ENCODE results near the gene LOXL4. TPM values are rescaled to one million over a fixed set of nuclear protein-coding genes. Genes with fewer than 3 reads are reported as not detected.
A peak's percentile ranks its signal among the peaks of the same experiment; 100 is the strongest.

LOXL4 gene
- total RNA-seq, 2 experiments from 2014 or later = not detected

DNA sequence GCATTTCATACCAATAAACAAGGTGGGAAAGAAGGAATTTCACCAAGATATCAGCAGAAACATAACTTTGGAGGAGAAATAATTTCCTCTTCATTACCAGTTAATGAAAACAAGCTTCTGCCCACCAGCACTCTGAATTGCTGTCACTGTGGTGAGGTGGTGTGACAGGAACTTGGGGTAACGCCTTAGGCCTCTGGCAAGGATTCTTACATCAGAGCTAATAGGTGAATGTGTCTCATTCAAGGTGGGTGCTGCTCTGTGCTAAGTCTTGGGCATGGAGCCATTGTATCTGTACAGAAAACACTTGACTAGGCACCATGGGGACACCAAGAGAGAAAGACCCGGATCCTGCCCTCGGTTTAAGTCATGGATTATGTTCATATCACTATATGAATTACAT lies 8.3 kb upstream of the LOXL4 start:
- peaks cover 6% of the 10 kb centered on the region for H3K9me3 Mint-ChIP-seq
- intact Hi-C loops (cut with DNase I, micrococcal nuclease) = no loop called here
- no peaks in the 10 kb centered on the region for H3K9me3 ChIP-seq (ENCODE audit: control insufficient read depth in 1 of 2, insufficient read depth in 1 of 2, low read length in 2 of 2)
- no peak overlapping the region for H3K4me3 ChIP-seq (ENCODE audit: low read length)
- no peaks in the 10 kb centered on the region for H3K36me3 ChIP-seq (ENCODE audit: insufficient read depth, low read length)
- H3K27ac Mint-ChIP-seq = no peak overlapping the region
- TF ChIP-seq, protein P1, sequence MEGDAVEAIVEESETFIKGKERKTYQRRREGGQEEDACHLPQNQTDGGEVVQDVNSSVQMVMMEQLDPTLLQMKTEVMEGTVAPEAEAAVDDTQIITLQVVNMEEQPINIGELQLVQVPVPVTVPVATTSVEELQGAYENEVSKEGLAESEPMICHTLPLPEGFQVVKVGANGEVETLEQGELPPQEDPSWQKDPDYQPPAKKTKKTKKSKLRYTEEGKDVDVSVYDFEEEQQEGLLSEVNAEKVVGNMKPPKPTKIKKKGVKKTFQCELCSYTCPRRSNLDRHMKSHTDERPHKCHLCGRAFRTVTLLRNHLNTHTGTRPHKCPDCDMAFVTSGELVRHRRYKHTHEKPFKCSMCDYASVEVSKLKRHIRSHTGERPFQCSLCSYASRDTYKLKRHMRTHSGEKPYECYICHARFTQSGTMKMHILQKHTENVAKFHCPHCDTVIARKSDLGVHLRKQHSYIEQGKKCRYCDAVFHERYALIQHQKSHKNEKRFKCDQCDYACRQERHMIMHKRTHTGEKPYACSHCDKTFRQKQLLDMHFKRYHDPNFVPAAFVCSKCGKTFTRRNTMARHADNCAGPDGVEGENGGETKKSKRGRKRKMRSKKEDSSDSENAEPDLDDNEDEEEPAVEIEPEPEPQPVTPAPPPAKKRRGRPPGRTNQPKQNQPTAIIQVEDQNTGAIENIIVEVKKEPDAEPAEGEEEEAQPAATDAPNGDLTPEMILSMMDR (IDR thresholded peaks at IDR 0.05) = no peak
- no peak overlapping the region for H3K4me3 Mint-ChIP-seq
- CTCF ChIA-PET = no interaction called here
- H3K36me3 Mint-ChIP-seq (ENCODE audit: low read depth) = no peaks in the 10 kb centered on the region
- POLR2A ChIA-PET = no interaction called here
- H3K27me3 ChIP-seq (ENCODE audit: control insufficient read depth in 1 of 2, insufficient read depth in 2 of 2, low read length in 2 of 2) = peaks cover 2 to 10% of the 10 kb centered on the region in 2 experiments
- no peaks in the 10 kb centered on the region for H3K4me1 Mint-ChIP-seq (ENCODE audit: low read depth)
- peaks cover 55% of the 10 kb centered on the region for H3K27me3 Mint-ChIP-seq
- no peaks in the 10 kb centered on the region for H3K4me1 ChIP-seq (ENCODE audit: insufficient read depth, low read length)
- H3K27ac ChIP-seq (ENCODE audit: low read depth in 1 of 2, low read length in 2 of 2) = no peak overlapping the region
- ATAC-seq (ENCODE audit: poor library complexity) (no peak), DNase-seq (peak in 1 of 14 experiments; percentile 39)

DNA sequence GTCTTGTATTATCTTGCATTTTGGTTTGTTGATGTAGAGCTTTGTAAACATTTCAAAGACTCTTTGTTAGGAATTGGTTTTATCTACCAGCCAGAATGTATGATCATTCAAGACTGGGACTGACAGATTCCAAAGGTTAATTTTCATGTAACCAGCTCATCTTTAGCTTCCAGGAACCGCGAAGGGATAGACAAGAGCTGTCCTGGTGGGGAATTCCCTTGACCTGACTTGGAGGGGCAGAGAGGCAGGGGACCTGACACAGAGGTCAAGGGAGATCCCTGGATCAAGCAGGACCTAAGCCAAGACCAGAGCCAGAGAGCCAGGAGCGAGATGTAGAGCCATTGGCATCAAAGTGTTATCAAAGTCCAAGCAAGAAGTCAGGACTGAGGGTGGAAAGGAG lies 6.6 kb upstream of the LOXL4 start:
- ChIA-PET POLR2A (no interaction called here), CTCF (no interaction called here)
- DNase-seq (no peak), ATAC-seq (ENCODE audit: poor library complexity) (no peak)
- intact Hi-C loops (cut with DNase I, micrococcal nuclease) = no loop called here
- Histone ChIP-seq H3K27ac (ENCODE audit: low read depth in 1 of 2, low read length in 2 of 2) (no peak overlapping the region), H3K4me3 (ENCODE audit: low read length) (no peak overlapping the region), H3K27me3 (ENCODE audit: control insufficient read depth in 1 of 2, insufficient read depth in 2 of 2, low read length in 2 of 2) (peaks cover 6 to 19% of the 10 kb centered on the region in 2 experiments), H3K4me1 (ENCODE audit: insufficient read depth, low read length) (no peaks in the 10 kb centered on the region), H3K36me3 (ENCODE audit: insufficient read depth, low read length) (no peaks in the 10 kb centered on the region), H3K9me3 (ENCODE audit: control insufficient read depth in 1 of 2, insufficient read depth in 1 of 2, low read length in 2 of 2) (no peaks in the 10 kb centered on the region)
- Mint-ChIP-seq H3K9me3 (peaks cover 2% of the 10 kb centered on the region), H3K36me3 (ENCODE audit: low read depth) (no peaks in the 10 kb centered on the region), H3K4me1 (ENCODE audit: low read depth) (no peaks in the 10 kb centered on the region), H3K27me3 (peaks cover 66% of the 10 kb centered on the region), H3K27ac (no peak overlapping the region), H3K4me3 (no peak overlapping the region)
- TF ChIP-seq, protein P1 (IDR thresholded peaks at IDR 0.05) = no peak

DNA sequence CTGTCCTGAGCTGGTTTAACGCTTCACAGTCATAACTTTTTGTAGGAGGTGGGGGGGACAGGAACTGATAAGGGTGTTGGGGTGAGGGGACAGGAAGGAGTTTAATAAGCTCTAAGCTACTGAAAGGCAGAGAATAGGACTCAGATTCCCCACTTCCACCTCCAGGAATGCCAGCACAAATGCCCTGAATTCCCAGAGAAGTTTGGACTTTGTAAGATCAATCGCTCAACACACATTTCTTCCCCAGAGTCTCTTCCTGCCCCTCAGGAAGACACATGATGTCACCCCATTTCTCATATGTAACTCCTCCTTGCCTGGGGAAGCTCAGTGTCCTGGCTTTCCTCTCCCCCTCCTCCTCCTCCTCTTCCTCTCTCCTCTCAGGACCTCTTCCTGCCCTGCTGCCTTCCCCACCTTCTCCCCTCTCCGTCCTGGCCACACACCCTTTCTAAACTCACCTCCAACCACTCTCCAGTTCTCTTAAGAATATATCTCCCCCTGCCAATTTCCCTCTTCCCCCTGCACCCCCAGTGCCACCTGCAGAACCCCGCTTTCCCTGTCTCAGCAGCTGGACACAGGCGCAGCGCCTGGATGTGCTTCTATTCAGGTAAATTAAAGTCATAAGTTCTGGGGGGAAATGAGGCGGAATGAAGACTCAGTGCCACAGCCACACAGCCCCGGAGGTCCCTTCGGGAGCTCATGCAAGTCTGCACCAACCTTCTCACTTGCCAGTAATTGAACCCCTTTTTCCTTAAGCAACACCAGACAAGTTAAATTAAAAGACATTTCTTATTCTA lies 5.3 kb upstream of the LOXL4 start:
- Mint-ChIP-seq H3K4me3 (no peak overlapping the region), H3K27me3 (peaks cover 70% of the 10 kb centered on the region), H3K4me1 (ENCODE audit: low read depth) (peaks cover 3% of the 10 kb centered on the region), H3K36me3 (ENCODE audit: low read depth) (no peaks in the 10 kb centered on the region), H3K27ac (no peak overlapping the region), H3K9me3 (no peaks in the 10 kb centered on the region)
- ChIA-PET POLR2A (no interaction called here), CTCF (no interaction called here)
- intact Hi-C loops (cut with DNase I, micrococcal nuclease) = no loop called here
- H3K4me1 ChIP-seq (ENCODE audit: insufficient read depth, low read length) = peaks cover 4% of the 10 kb centered on the region
- H3K36me3 ChIP-seq (ENCODE audit: insufficient read depth, low read length) = no peaks in the 10 kb centered on the region
- DNase-seq (no peak), ATAC-seq (ENCODE audit: poor library complexity) (no peak)
- H3K27ac ChIP-seq (ENCODE audit: low read depth in 1 of 2, low read length in 2 of 2) = no peak overlapping the region
- no peak overlapping the region for H3K4me3 ChIP-seq (ENCODE audit: low read length)
- peaks cover 16 to 29% of the 10 kb centered on the region in 2 experiments for H3K27me3 ChIP-seq (ENCODE audit: control insufficient read depth in 1 of 2, insufficient read depth in 2 of 2, low read length in 2 of 2)
- TF ChIP-seq, protein P1 (IDR thresholded peaks at IDR 0.05) = no peak
- H3K9me3 ChIP-seq (ENCODE audit: control insufficient read depth in 1 of 2, insufficient read depth in 1 of 2, low read length in 2 of 2) = peaks cover 0 to 7% of the 10 kb centered on the region in 2 experiments
